ENCODE measurements around the gene RAB31.

The RAB31 gene

DNA sequence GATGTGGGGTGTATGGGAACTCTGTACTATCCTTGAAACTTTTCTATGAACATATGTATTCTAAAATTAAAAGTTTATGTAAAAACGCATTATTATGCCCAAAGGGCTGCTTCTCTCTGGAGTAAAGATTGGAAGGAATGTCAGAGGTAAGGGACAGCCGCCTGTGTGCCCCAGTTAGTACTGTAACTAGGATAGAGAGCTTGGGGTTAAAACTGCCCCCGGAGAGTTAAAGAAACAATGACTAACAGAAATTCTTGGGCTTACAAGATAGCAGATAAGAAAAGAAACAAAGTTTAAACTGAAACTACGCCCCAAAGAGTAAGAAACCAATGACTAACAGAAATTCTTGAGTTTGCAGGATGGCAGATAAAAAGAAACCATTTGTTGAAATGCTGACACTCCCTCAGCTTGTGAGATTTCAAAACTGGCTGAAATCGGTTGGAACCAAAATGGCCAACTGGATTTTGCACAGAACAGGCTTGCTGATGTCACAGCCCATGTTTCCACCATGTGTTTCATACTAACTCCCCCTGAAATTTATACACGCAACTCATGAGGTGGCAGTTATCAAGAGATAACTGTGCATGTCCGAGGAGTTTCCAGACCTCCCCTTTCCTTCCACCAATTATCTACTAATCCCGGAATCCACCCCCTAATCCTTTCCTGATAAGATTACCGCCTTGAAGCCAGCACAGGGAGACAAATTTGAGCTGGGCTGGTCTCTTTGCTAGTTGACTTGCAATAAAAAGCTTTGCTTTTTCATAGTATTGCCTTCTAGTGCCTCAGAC lies 169.0 kb downstream of the RAB31 start:
- no peak for DNase-seq (ENCODE audit: insufficient read length, low spot score)
- no peak for TF ChIP-seq POU2F2 (IDR thresholded peaks at IDR 0.05; ENCODE audit: low read depth, low read length)
- TF ChIP-seq POLR2AphosphoS5 (IDR thresholded peaks at IDR 0.05; ENCODE audit: low read depth, low read length), result no peak
- no peak for TF ChIP-seq PAX5 (IDR thresholded peaks at IDR 0.05; ENCODE audit: insufficient read depth, low read length, severe bottlenecking)
- FAIRE-seq, result no peak

DNA sequence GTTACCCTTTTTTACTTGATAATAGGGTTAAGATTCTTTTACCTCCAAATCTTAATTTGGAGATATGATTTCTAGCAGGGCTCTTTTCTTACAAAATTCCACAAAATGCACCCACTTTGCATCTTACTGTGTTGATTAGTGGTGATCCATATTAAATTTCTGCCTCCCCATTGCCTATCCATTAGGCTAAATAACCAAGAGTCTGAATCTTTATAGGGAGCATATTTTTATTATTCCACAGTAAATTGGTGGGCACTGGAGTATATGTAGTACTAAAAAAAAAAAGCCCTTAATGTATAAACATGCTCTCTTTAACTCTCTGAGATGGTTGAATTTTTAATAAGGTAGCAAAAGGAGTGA lies 169.5 kb downstream of the RAB31 start:
- DNase-seq (ENCODE audit: insufficient read length, low spot score) (no peak), FAIRE-seq (no peak)
- TF ChIP-seq POU2F2 (IDR thresholded peaks at IDR 0.05; ENCODE audit: low read depth, low read length) (no peak), POLR2A (IDR thresholded peaks at IDR 0.05; ENCODE audit: low read depth, low read length) (no peak), SPI1 (IDR thresholded peaks at IDR 0.05; ENCODE audit: low read depth, low read length) (no peak), TAF1 (IDR thresholded peaks at IDR 0.05; ENCODE audit: low read depth, low read length) (no peak), POLR2AphosphoS5 (IDR thresholded peaks at IDR 0.05; ENCODE audit: low read depth, low read length) (no peak), PAX5 (IDR thresholded peaks at IDR 0.05; ENCODE audit: insufficient read depth, low read length, severe bottlenecking) (no peak)

DNA sequence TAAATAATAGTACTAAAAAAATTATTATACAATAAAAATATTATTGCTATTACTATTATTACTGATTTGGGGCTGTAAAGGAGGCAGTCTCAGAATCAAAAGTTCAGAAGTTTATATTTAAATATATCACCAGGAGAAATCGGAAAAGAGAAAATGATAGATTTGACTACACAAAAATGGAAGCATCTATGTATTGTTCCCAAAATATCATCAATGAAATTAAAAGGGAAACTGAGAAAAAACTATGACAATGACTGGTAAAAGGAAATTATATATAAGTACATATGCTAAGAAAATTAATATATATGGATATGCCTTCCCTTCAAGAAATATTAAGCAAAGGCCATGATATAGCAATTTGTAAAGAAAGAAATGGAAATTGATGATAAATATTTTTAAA lies 170.0 kb downstream of the RAB31 start:
- FAIRE-seq, result no peak
- no peak for DNase-seq (ENCODE audit: insufficient read length, low spot score)
- TF ChIP-seq POLR2AphosphoS5 (IDR thresholded peaks at IDR 0.05; ENCODE audit: low read depth, low read length) (no peak), PAX5 (IDR thresholded peaks at IDR 0.05; ENCODE audit: insufficient read depth, low read length, severe bottlenecking) (no peak), SPI1 (IDR thresholded peaks at IDR 0.05; ENCODE audit: low read depth, low read length) (no peak), TAF1 (IDR thresholded peaks at IDR 0.05; ENCODE audit: low read depth, low read length) (no peak), POLR2A (IDR thresholded peaks at IDR 0.05; ENCODE audit: low read depth, low read length) (no peak), POU2F2 (IDR thresholded peaks at IDR 0.05; ENCODE audit: low read depth, low read length) (no peak)

DNA sequence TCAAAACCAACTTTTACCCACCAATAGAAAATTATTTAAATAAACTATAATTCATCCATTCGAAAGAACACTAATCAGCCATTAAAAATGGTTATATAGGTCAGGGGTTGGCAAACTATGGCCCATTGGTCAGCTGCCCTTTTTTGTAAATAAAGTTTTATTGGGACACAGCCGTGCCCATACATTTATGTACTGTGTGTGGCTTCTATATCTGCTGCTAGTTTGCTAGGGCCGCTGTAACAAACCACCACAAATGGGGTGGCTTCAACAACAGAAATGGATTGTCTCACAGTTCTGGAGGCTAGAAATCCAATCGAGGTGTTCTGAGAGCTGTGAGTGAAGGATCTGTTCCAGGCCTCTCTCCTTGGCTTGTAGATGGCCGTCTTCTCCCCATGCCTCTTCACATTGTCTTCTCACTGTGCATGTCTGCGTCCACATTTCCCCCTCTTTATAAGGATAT lies 170.7 kb downstream of the RAB31 start:
- no peak for DNase-seq (ENCODE audit: insufficient read length, low spot score)
- TF ChIP-seq TAF1 (IDR thresholded peaks at IDR 0.05; ENCODE audit: low read depth, low read length) (no peak), PAX5 (IDR thresholded peaks at IDR 0.05; ENCODE audit: insufficient read depth, low read length, severe bottlenecking) (no peak), POLR2AphosphoS5 (IDR thresholded peaks at IDR 0.05; ENCODE audit: low read depth, low read length) (no peak), SPI1 (IDR thresholded peaks at IDR 0.05; ENCODE audit: low read depth, low read length) (no peak), POLR2A (IDR thresholded peaks at IDR 0.05; ENCODE audit: low read depth, low read length) (no peak), POU2F2 (IDR thresholded peaks at IDR 0.05; ENCODE audit: low read depth, low read length) (no peak)
- FAIRE-seq, result no peak

DNA sequence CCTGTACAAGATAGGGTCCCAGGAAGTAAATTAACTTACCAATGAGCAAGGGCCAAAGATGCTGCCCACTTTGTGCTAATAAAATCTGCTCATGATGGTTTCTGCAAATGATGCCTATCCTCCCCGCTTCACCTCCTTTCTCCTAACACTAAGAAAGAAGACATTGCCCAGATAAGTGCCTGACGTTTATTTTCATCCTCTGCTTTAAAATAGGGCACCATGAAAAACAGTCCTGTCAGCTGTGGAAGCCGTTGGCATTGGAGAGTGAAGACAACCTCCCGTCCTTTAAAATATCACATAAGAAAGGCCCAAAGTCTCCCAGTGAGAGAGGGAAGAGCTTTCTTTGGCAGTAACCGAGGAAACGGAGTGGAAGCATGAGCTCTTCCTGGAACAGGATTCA lies 176.0 kb downstream of the RAB31 start:
- TF ChIP-seq PAX5 (IDR thresholded peaks at IDR 0.05; ENCODE audit: insufficient read depth, low read length, severe bottlenecking) (no peak), POLR2AphosphoS5 (IDR thresholded peaks at IDR 0.05; ENCODE audit: low read depth, low read length) (no peak), SPI1 (IDR thresholded peaks at IDR 0.05; ENCODE audit: low read depth, low read length) (no peak), POU2F2 (IDR thresholded peaks at IDR 0.05; ENCODE audit: low read depth, low read length) (no peak), TAF1 (IDR thresholded peaks at IDR 0.05; ENCODE audit: low read depth, low read length) (no peak), POLR2A (IDR thresholded peaks at IDR 0.05; ENCODE audit: low read depth, low read length) (no peak)
- FAIRE-seq (no peak), DNase-seq (ENCODE audit: insufficient read length, low spot score) (no peak)

DNA sequence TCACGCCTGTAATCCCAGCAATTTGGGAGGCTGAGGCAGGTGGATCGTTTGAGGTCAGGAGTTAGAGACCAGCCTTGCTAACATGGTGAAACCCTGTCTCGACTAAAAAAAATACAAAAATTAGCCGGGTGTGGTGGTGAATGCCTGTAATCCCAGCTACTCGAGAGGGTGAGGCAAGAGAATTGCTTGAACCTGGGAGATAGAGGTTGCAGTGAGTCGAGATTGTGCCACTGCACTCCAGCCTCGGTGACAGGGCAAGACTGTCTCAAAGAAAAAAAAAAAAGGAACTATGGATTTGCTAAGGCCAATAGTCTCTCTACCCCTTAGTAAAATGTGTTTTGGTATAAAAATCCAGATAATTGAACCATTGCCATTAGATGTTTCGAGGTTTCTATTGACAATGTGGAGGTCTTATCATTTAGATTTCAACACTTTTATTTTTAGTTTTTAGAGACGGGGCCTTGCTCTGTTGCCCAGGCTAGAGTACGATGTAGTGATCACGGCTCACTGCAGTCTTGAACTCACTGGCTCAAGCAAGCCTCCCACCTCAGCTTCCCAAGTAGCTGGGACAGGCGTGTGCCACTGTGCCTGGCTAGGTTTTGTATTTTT lies 176.5 kb downstream of the RAB31 start:
- DNase-seq (ENCODE audit: insufficient read length, low spot score), result no peak
- TF ChIP-seq POLR2AphosphoS5 (IDR thresholded peaks at IDR 0.05; ENCODE audit: low read depth, low read length) (no peak), SPI1 (IDR thresholded peaks at IDR 0.05; ENCODE audit: low read depth, low read length) (no peak), POU2F2 (IDR thresholded peaks at IDR 0.05; ENCODE audit: low read depth, low read length) (no peak), POLR2A (IDR thresholded peaks at IDR 0.05; ENCODE audit: low read depth, low read length) (no peak), TAF1 (IDR thresholded peaks at IDR 0.05; ENCODE audit: low read depth, low read length) (no peak), PAX5 (IDR thresholded peaks at IDR 0.05; ENCODE audit: insufficient read depth, low read length, severe bottlenecking) (no peak)
- FAIRE-seq, result no peak

GRCh38 chr18:9885170-9886004 lies 177.3 kb downstream of the RAB31 start, which contains the start of gene TXNDC2:
Gene TXNDC2, plus strand, starts transcription at chr18:9885973. Its CDS starts 708 bp downstream, at chr18:9886681.
- FAIRE-seq, result no peak
- no peak for DNase-seq (ENCODE audit: insufficient read length, low spot score)
- TF ChIP-seq TAF1 (IDR thresholded peaks at IDR 0.05; ENCODE audit: low read depth, low read length) (no peak), PAX5 (IDR thresholded peaks at IDR 0.05; ENCODE audit: insufficient read depth, low read length, severe bottlenecking) (no peak), POU2F2 (IDR thresholded peaks at IDR 0.05; ENCODE audit: low read depth, low read length) (no peak), POLR2AphosphoS5 (IDR thresholded peaks at IDR 0.05; ENCODE audit: low read depth, low read length) (no peak), POLR2A (IDR thresholded peaks at IDR 0.05; ENCODE audit: low read depth, low read length) (no peak), SPI1 (IDR thresholded peaks at IDR 0.05; ENCODE audit: low read depth, low read length) (no peak)

DNA sequence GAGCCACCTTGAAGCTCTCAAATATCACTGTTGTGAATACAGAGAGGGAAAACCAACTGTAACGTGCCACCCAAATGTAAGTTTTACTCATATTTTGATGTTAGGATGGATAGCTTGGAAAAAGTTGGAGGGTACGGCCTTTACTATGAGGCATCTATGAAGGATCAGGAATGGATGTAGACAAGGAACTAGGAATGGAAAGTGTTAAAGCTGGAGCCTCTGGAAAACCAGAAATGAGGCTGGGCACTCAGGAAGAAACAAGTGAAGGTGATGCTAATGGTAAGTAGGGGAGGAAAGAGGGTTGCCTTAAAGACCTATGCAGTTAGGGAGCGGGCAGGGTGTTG lies 177.9 kb downstream of the RAB31 start:
- FAIRE-seq (no peak), DNase-seq (ENCODE audit: insufficient read length, low spot score) (no peak)
- TF ChIP-seq PAX5 (IDR thresholded peaks at IDR 0.05; ENCODE audit: insufficient read depth, low read length, severe bottlenecking) (no peak), SPI1 (IDR thresholded peaks at IDR 0.05; ENCODE audit: low read depth, low read length) (no peak), POLR2AphosphoS5 (IDR thresholded peaks at IDR 0.05; ENCODE audit: low read depth, low read length) (no peak), POLR2A (IDR thresholded peaks at IDR 0.05; ENCODE audit: low read depth, low read length) (no peak), POU2F2 (IDR thresholded peaks at IDR 0.05; ENCODE audit: low read depth, low read length) (no peak), TAF1 (IDR thresholded peaks at IDR 0.05; ENCODE audit: low read depth, low read length) (no peak)

- TF ChIP-seq PAX5 (IDR thresholded peaks at IDR 0.05; ENCODE audit: insufficient read depth, low read length, severe bottlenecking), result no peak
- no peak for TF ChIP-seq POLR2AphosphoS5 (IDR thresholded peaks at IDR 0.05; ENCODE audit: low read depth, low read length)
- TF ChIP-seq TAF1 (IDR thresholded peaks at IDR 0.05; ENCODE audit: low read depth, low read length), result no peak
- no peak for TF ChIP-seq SPI1 (IDR thresholded peaks at IDR 0.05; ENCODE audit: low read depth, low read length)
- FAIRE-seq (no peak), DNase-seq (ENCODE audit: insufficient read length, low spot score) (no peak)
Measured at GRCh38 chr18:9887992-9888391, 179.9 kb downstream of the RAB31 start.

All from GM12891 (cell line).